ENCODE results near the gene FRYL.
"Not testable (repeated sequence)": the region's sequence is repeated elsewhere in the genome, so short reads cannot be mapped to it uniquely, and the experiment has no call there.

Gene FRYL

GRCh38 chr4:48767055-48767929, 12.8 kb downstream of the FRYL start:
- H3K36me3 ChIP-seq (ENCODE audit: control insufficient read depth, insufficient read depth, low read length): no peaks in the 10 kb centered on the region
- no peaks in the 10 kb centered on the region for H3K9me3 ChIP-seq (ENCODE audit: control insufficient read depth, insufficient read depth, low read length)
- H3K4me3 ChIP-seq (ENCODE audit: low read length): no peak overlapping the region
- H3K4me1 ChIP-seq (ENCODE audit: control insufficient read depth, insufficient read depth, low read length): no peaks in the 10 kb centered on the region
- no CpG with 5 or more reads among the region's 12 CpGs for WGBS (ENCODE audit: insufficient coverage, insufficient read length)
- H3K27ac ChIP-seq (ENCODE audit: low read length): no peak overlapping the region
- no peak for DNase-seq (ENCODE audit: low read depth, low spot score)
- H3K27me3 ChIP-seq (ENCODE audit: control insufficient read depth, insufficient read depth, low read length): no peaks in the 10 kb centered on the region

- Histone ChIP-seq H3K4me1 (ENCODE audit: control insufficient read depth, insufficient read depth, low read length) (no peaks in the 10 kb centered on the region), H3K27me3 (ENCODE audit: control insufficient read depth, insufficient read depth, low read length) (no peaks in the 10 kb centered on the region), H3K4me3 (ENCODE audit: low read length) (no peak overlapping the region), H3K36me3 (ENCODE audit: control insufficient read depth, insufficient read depth, low read length) (no peaks in the 10 kb centered on the region), H3K9me3 (ENCODE audit: control insufficient read depth, insufficient read depth, low read length) (no peaks in the 10 kb centered on the region), H3K27ac (ENCODE audit: low read length) (no peak overlapping the region)
- no CpG with 5 or more reads among the region's 4 CpGs for WGBS (ENCODE audit: insufficient coverage, insufficient read length)
- DNase-seq (ENCODE audit: low read depth, low spot score): no peak
Measured at GRCh38 chr4:48766131-48766792, 13.8 kb downstream of the FRYL start.

- no peak for DNase-seq (ENCODE audit: low read depth, low spot score)
- no peaks in the 10 kb centered on the region for H3K9me3 ChIP-seq (ENCODE audit: control insufficient read depth, insufficient read depth, low read length)
- H3K4me1 ChIP-seq (ENCODE audit: control insufficient read depth, insufficient read depth, low read length): no peaks in the 10 kb centered on the region
- no peak overlapping the region for H3K27ac ChIP-seq (ENCODE audit: low read length)
- H3K4me3 ChIP-seq (ENCODE audit: low read length): no peak overlapping the region
- no peaks in the 10 kb centered on the region for H3K27me3 ChIP-seq (ENCODE audit: control insufficient read depth, insufficient read depth, low read length)
- no peaks in the 10 kb centered on the region for H3K36me3 ChIP-seq (ENCODE audit: control insufficient read depth, insufficient read depth, low read length)
Measured at GRCh38 chr4:48762408-48762807, 17.7 kb downstream of the FRYL start.

GRCh38 chr4:48761286-48761685, 18.8 kb downstream of the FRYL start:
- no peaks in the 10 kb centered on the region for H3K36me3 ChIP-seq (ENCODE audit: control insufficient read depth, insufficient read depth, low read length)
- WGBS (ENCODE audit: insufficient coverage, insufficient read length): no CpG with 5 or more reads among the region's 3 CpGs

GRCh38 chr4:48758703-48759102, 21.4 kb downstream of the FRYL start:
- no CpG with 5 or more reads among the region's 5 CpGs for WGBS (ENCODE audit: insufficient coverage, insufficient read length)
- not testable (repeated sequence) for H3K9me3 ChIP-seq (ENCODE audit: control insufficient read depth, insufficient read depth, low read length); H3K4me1 ChIP-seq (ENCODE audit: control insufficient read depth, insufficient read depth, low read length); DNase-seq (ENCODE audit: low read depth, low spot score); H3K27me3 ChIP-seq (ENCODE audit: control insufficient read depth, insufficient read depth, low read length); H3K36me3 ChIP-seq (ENCODE audit: control insufficient read depth, insufficient read depth, low read length); H3K27ac ChIP-seq (ENCODE audit: low read length); H3K4me3 ChIP-seq (ENCODE audit: low read length)

More at GRCh38 chr4:48761286-48761685, 18.8 kb downstream of the FRYL start:
- no peak overlapping the region for H3K27ac ChIP-seq (ENCODE audit: low read length)
- no peak overlapping the region for H3K4me3 ChIP-seq (ENCODE audit: low read length)
- H3K27me3 ChIP-seq (ENCODE audit: control insufficient read depth, insufficient read depth, low read length): no peaks in the 10 kb centered on the region
- DNase-seq (ENCODE audit: low read depth, low spot score): no peak
- H3K9me3 ChIP-seq (ENCODE audit: control insufficient read depth, insufficient read depth, low read length): no peaks in the 10 kb centered on the region
- no peaks in the 10 kb centered on the region for H3K4me1 ChIP-seq (ENCODE audit: control insufficient read depth, insufficient read depth, low read length)

GRCh38 chr4:48756689-48757220, 23.3 kb downstream of the FRYL start:
- no peak overlapping the region for H3K4me3 ChIP-seq (ENCODE audit: low read length)
- no peaks in the 10 kb centered on the region for H3K4me1 ChIP-seq (ENCODE audit: control insufficient read depth, insufficient read depth, low read length)
- no peak overlapping the region for H3K27ac ChIP-seq (ENCODE audit: low read length)
- WGBS (ENCODE audit: insufficient coverage, insufficient read length): no CpG with 5 or more reads among the region's 4 CpGs
- H3K27me3 ChIP-seq (ENCODE audit: control insufficient read depth, insufficient read depth, low read length): no peaks in the 10 kb centered on the region
- no peaks in the 10 kb centered on the region for H3K36me3 ChIP-seq (ENCODE audit: control insufficient read depth, insufficient read depth, low read length)
- no peaks in the 10 kb centered on the region for H3K9me3 ChIP-seq (ENCODE audit: control insufficient read depth, insufficient read depth, low read length)
- no peak for DNase-seq (ENCODE audit: low read depth, low spot score)

- Histone ChIP-seq H3K4me1 (ENCODE audit: control insufficient read depth, insufficient read depth, low read length) (no peaks in the 10 kb centered on the region), H3K4me3 (ENCODE audit: low read length) (no peak overlapping the region), H3K27ac (ENCODE audit: low read length) (no peak overlapping the region), H3K9me3 (ENCODE audit: control insufficient read depth, insufficient read depth, low read length) (no peaks in the 10 kb centered on the region), H3K36me3 (ENCODE audit: control insufficient read depth, insufficient read depth, low read length) (no peaks in the 10 kb centered on the region), H3K27me3 (ENCODE audit: control insufficient read depth, insufficient read depth, low read length) (no peaks in the 10 kb centered on the region)
- no CpG with 5 or more reads among the region's 1 CpG for WGBS (ENCODE audit: insufficient coverage, insufficient read length)
- DNase-seq (ENCODE audit: low read depth, low spot score): no peak
Measured at GRCh38 chr4:48755281-48755680, 24.8 kb downstream of the FRYL start.

- no peak for DNase-seq (ENCODE audit: low read depth, low spot score)
- no peak overlapping the region for H3K27ac ChIP-seq (ENCODE audit: low read length)
- WGBS (ENCODE audit: insufficient coverage, insufficient read length): no CpG with 5 or more reads among the region's 1 CpG
Measured at GRCh38 chr4:48753159-48753558, 26.9 kb downstream of the FRYL start.

GRCh38 chr4:48752726-48753125, 27.4 kb downstream of the FRYL start:
- DNase-seq (ENCODE audit: low read depth, low spot score): no peak
- no peaks in the 10 kb centered on the region for H3K4me1 ChIP-seq (ENCODE audit: control insufficient read depth, insufficient read depth, low read length)
- H3K36me3 ChIP-seq (ENCODE audit: control insufficient read depth, insufficient read depth, low read length): no peaks in the 10 kb centered on the region
- H3K9me3 ChIP-seq (ENCODE audit: control insufficient read depth, insufficient read depth, low read length): no peaks in the 10 kb centered on the region
- no peak overlapping the region for H3K27ac ChIP-seq (ENCODE audit: low read length)
- no peak overlapping the region for H3K4me3 ChIP-seq (ENCODE audit: low read length)
- H3K27me3 ChIP-seq (ENCODE audit: control insufficient read depth, insufficient read depth, low read length): no peaks in the 10 kb centered on the region
- no CpG with 5 or more reads among the region's 5 CpGs for WGBS (ENCODE audit: insufficient coverage, insufficient read length)

More at GRCh38 chr4:48753159-48753558, 26.9 kb downstream of the FRYL start:
- Histone ChIP-seq H3K27me3 (ENCODE audit: control insufficient read depth, insufficient read depth, low read length) (no peaks in the 10 kb centered on the region), H3K4me3 (ENCODE audit: low read length) (no peak overlapping the region), H3K36me3 (ENCODE audit: control insufficient read depth, insufficient read depth, low read length) (no peaks in the 10 kb centered on the region), H3K4me1 (ENCODE audit: control insufficient read depth, insufficient read depth, low read length) (no peaks in the 10 kb centered on the region), H3K9me3 (ENCODE audit: control insufficient read depth, insufficient read depth, low read length) (no peaks in the 10 kb centered on the region)

- no peaks in the 10 kb centered on the region for H3K9me3 ChIP-seq (ENCODE audit: control insufficient read depth, insufficient read depth, low read length)
- H3K4me1 ChIP-seq (ENCODE audit: control insufficient read depth, insufficient read depth, low read length): no peaks in the 10 kb centered on the region
- DNase-seq (ENCODE audit: low read depth, low spot score): no peak
- no peak overlapping the region for H3K4me3 ChIP-seq (ENCODE audit: low read length)
- H3K36me3 ChIP-seq (ENCODE audit: control insufficient read depth, insufficient read depth, low read length): no peaks in the 10 kb centered on the region
- no peak overlapping the region for H3K27ac ChIP-seq (ENCODE audit: low read length)
- WGBS (ENCODE audit: insufficient coverage, insufficient read length): no CpG with 5 or more reads among the region's 2 CpGs
- H3K27me3 ChIP-seq (ENCODE audit: control insufficient read depth, insufficient read depth, low read length): no peaks in the 10 kb centered on the region
Measured at GRCh38 chr4:48752246-48752645, 27.8 kb downstream of the FRYL start.

Data from iPS DF 6.9 (cell line).